ENCODE results near the gene BMP2K. TPM values are rescaled to one million over a fixed set of nuclear protein-coding genes. Genes with fewer than 3 reads are reported as not detected.

BMP2K gene
- total and polyA plus RNA-seq, 3 donors from 2014 or later, result 64.9 to 110 (median 102) TPM

DNA sequence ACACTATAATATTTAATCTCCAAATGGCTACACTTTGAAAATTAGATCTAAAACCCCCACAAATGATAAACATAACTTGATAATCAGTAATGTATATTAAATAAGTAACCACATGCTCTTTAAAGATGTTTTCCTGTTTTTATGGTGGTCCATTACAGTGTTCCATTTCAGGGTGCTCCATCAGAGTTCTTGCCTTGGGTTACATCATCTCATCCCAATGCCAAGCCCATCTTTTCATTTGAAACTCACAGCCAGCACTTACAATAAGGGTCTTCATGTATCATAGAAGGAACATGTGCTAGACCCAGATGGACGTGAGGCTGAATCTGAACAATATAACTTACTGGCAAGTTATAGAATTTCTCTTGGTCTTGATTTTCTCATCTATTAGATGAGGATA is 173.6 kb downstream of the BMP2K start:
- DNase-seq, result no peak
- Histone ChIP-seq H3K27ac (no peak overlapping the region), H3K4me1 (no peaks in the 10 kb centered on the region), H3K4me3 (no peak overlapping the region), H3K27me3 (no peaks in the 10 kb centered on the region), H3K9me3 (no peaks in the 10 kb centered on the region), H3K36me3 (ENCODE audit: low read depth, missing control alignments) (no peaks in the 10 kb centered on the region)
- TF ChIP-seq, protein P1, sequence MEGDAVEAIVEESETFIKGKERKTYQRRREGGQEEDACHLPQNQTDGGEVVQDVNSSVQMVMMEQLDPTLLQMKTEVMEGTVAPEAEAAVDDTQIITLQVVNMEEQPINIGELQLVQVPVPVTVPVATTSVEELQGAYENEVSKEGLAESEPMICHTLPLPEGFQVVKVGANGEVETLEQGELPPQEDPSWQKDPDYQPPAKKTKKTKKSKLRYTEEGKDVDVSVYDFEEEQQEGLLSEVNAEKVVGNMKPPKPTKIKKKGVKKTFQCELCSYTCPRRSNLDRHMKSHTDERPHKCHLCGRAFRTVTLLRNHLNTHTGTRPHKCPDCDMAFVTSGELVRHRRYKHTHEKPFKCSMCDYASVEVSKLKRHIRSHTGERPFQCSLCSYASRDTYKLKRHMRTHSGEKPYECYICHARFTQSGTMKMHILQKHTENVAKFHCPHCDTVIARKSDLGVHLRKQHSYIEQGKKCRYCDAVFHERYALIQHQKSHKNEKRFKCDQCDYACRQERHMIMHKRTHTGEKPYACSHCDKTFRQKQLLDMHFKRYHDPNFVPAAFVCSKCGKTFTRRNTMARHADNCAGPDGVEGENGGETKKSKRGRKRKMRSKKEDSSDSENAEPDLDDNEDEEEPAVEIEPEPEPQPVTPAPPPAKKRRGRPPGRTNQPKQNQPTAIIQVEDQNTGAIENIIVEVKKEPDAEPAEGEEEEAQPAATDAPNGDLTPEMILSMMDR (IDR thresholded peaks at IDR 0.05), result no peak
- TF ChIP-seq POLR2A (IDR thresholded peaks at IDR 0.05), result no peak
- intact Hi-C loops (cut with DNase I; ENCODE audit: low total_unique reads), result no loop called here
- WGBS, 2 donors, result 73 to 92% methylated on average over 1 of the region's 1 CpG

DNA sequence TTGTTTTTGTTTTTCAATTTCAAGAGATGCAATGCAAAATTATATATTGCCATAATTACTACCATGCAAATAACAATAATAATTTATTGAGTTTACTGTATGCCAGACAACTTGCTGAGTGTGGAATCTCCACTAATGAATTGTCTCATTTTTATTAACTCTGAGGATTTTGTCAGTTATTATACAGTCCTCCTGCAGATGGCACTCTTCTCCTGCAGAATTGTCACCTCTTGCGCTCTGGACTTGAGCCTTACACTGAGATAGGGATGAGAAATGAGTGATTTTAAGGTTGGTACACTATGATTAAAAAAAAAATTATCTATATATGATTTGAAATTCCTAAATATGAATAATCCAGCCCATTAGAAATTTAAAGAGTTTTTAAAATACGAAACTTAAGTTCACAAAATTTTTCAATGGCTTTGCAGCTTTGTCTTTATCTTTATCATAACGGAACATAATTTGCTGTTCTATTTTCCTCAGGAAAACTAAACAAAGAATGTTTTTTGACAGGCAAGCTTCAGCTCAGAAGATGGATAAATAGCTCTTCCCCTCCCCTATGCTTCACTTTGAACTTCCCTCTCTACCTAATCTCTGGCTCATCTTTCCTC is 175.8 kb downstream of the BMP2K start:
- H3K9me3 ChIP-seq, result no peaks in the 10 kb centered on the region
- TF ChIP-seq, protein P1 (IDR thresholded peaks at IDR 0.05), result peak; percentile 55 to 76 (median 64)
- TF ChIP-seq POLR2A (IDR thresholded peaks at IDR 0.05), result no peak
- no peak overlapping the region for H3K27ac ChIP-seq
- intact Hi-C loops (cut with DNase I; ENCODE audit: low total_unique reads), result no loop called here
- DNase-seq, result peak; percentile 46
- 48 to 56% methylated on average over 3 of the region's 3 CpGs for WGBS, 2 donors
- H3K27me3 ChIP-seq, result no peaks in the 10 kb centered on the region
- peaks cover 7% of the 10 kb centered on the region for H3K4me1 ChIP-seq
- no peak overlapping the region for H3K4me3 ChIP-seq
- H3K36me3 ChIP-seq (ENCODE audit: low read depth, missing control alignments), result no peaks in the 10 kb centered on the region

DNA sequence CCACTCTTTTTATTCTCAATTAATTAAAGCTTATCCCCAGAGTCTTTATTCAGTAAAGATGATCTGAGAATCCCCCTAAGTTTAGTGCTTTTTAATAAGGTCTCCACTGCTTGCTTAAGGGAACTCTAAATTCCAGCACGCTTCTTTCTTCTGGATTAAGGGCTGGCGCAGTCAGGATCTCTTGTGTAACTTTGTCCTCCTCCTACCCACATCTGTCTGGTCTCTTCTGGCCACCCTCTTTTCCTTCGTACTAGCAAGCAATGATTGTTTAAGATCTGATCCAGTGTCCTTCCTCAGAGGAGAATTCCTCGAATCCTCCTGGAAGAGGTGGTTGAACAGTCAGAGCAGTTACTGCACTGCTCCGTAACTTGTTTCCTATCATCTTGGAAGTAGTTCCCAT is 177.1 kb downstream of the BMP2K start:
- no peaks in the 10 kb centered on the region for H3K27me3 ChIP-seq
- no peak overlapping the region for H3K27ac ChIP-seq
- no peaks in the 10 kb centered on the region for H3K9me3 ChIP-seq
- no peaks in the 10 kb centered on the region for H3K36me3 ChIP-seq (ENCODE audit: low read depth, missing control alignments)
- 86 to 89% methylated on average over 5 of the region's 5 CpGs for WGBS, 2 donors
- no peak overlapping the region for H3K4me3 ChIP-seq
- TF ChIP-seq, protein P1 (IDR thresholded peaks at IDR 0.05), result no peak
- TF ChIP-seq POLR2A (IDR thresholded peaks at IDR 0.05), result no peak
- peaks cover 7% of the 10 kb centered on the region for H3K4me1 ChIP-seq
- intact Hi-C loops (cut with DNase I; ENCODE audit: low total_unique reads), result no loop called here
- DNase-seq, result no peak

DNA sequence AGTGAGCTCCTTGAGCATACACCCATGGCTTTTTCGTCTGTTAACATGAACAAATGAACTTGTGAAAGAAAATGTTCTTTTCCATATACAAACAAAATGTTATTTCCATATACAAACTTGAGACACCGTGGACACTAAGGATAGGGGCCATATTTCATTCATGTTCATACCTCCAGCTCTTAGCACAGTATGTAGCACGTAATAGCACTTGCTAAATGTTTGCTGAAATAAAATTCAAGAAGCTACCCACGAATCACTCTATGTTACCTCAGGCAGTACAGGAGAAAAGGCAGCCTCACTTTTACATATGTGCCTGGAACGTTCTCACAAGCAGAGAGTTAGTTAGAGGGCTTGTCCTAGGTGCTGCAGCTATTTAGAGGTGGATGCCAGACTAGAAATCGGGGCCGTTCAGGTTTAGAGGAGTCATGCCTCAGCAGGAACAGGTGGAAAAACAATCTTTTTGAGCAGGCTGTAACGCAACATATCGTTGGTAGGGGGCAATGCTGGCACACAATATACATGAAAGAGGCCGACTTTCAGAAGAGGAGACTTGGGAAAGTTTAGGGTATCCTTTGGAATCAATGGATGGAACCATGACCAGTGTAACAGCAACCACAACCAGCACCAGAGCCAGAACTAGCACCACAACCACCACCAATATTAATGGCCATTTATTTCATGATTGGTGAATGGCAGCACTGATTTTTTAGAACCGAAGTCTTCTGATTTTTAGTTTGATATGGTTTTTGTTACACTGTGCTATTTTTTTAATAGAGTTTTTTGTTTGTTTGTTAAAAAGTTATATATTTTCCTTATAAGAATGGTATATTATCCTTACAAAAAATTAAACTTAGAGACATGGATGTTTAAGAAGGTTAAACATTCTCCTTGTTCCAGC is 177.9 kb downstream of the BMP2K start:
- no peak for TF ChIP-seq POLR2A (IDR thresholded peaks at IDR 0.05)
- TF ChIP-seq, protein P1 (IDR thresholded peaks at IDR 0.05), result peak; percentile 18 to 61 (median 44)
- Histone ChIP-seq H3K4me1 (peaks cover 7% of the 10 kb centered on the region), H3K27me3 (no peaks in the 10 kb centered on the region), H3K4me3 (no peak overlapping the region), H3K9me3 (no peaks in the 10 kb centered on the region), H3K27ac (no peak overlapping the region), H3K36me3 (ENCODE audit: low read depth, missing control alignments) (no peaks in the 10 kb centered on the region)
- 58 to 64% methylated on average over 11 of the region's 11 CpGs for WGBS, 2 donors
- intact Hi-C loops (cut with DNase I; ENCODE audit: low total_unique reads), result no loop called here
- peak; percentile 43 for DNase-seq

Measured in testis (tissue), 3 donors.